IMR-90 (cell line): ENCODE data around the gene PRR33. TPM values are rescaled to one million over a fixed set of nuclear protein-coding genes. Genes with fewer than 3 reads are reported as not detected.

Experiments
- ATAC-seq: fragments of 200-7000 bp; cut with Tn5 transposase; 2 replicates; pipeline ENCODE4 v1.9.1; 2020; ENCODE audit warnings: low read depth, mild to moderate bottlenecking, moderate library complexity
- BruUV-seq: library from RNA; stranded (reverse); fragments of 400-500 nt; replicated peaks from 2 replicates; lab custom pipeline; 2021; lab: Mats Ljungman, UMichigan
- CTCF ChIA-PET: fragments of 300-600 bp; formaldehyde crosslinking; extraction: SDS; loops from one replicate; lab custom pipeline; 2021; ENCODE audit warnings: antibody characterized with exemption; lab: Yijun Ruan, JAX
- POLR2A ChIA-PET: fragments of 300-600 bp; sonication (Branson Sonifier 250); formaldehyde crosslinking; loops from one replicate; lab custom pipeline; 2022; ENCODE audit warnings: antibody characterized with exemption; ENCODE audit not compliant: unreplicated experiment; lab: Charles Lee
- DNase-seq: peaks from one replicate; pipeline ENCODE4 v3.0.0; 2013
- H2AFZ ChIP-seq: replicated peaks from 2 replicates; pipeline ENCODE3; 2013; ENCODE audit warnings: low read length, mild to moderate bottlenecking; ENCODE audit not compliant: poor library complexity
- H2AK5ac ChIP-seq: 2 replicates; pipeline ENCODE4 v1.6.1; 2013; ENCODE audit warnings: low read depth, low read length, inconsistent platforms
- H2AK9ac ChIP-seq: replicated peaks from 2 replicates; pipeline ENCODE3; 2013; ENCODE audit warnings: mild to moderate bottlenecking, low read depth, low read length, moderate library complexity; ENCODE audit not compliant: poor library complexity
- H2BK120ac ChIP-seq: 2 replicates; pipeline ENCODE4 v1.6.1; 2013; ENCODE audit warnings: low read depth, low read length, inconsistent platforms
- H2BK15ac ChIP-seq: 3 replicates; pipeline ENCODE4 v1.6.1; 2013; ENCODE audit warnings: low read depth, low read length, inconsistent platforms
- H2BK20ac ChIP-seq: 2 replicates; pipeline ENCODE4 v1.6.1; 2013; ENCODE audit warnings: low read depth, mild to moderate bottlenecking, inconsistent platforms, low read length, moderate library complexity
- H2BK5ac ChIP-seq: 2 replicates; pipeline ENCODE4 v1.6.1; 2013; ENCODE audit warnings: mild to moderate bottlenecking, low read depth, low read length, inconsistent platforms; ENCODE audit not compliant: poor library complexity, severe bottlenecking
- H3K14ac ChIP-seq: replicated peaks from 2 replicates; pipeline ENCODE4 v1.6.1; 2013; ENCODE audit warnings: low read depth, low read length, inconsistent platforms
- H3K18ac ChIP-seq: 2 replicates; pipeline ENCODE4 v1.6.1; 2013; ENCODE audit warnings: low read depth, low read length, control low read depth
- H3K23ac ChIP-seq: 2 replicates; pipeline ENCODE4 v1.6.1; 2013; ENCODE audit warnings: low read depth, low read length, inconsistent platforms
- H3K27ac ChIP-seq: 2 replicates; pipeline ENCODE4 v1.5.1; 2013; ENCODE audit warnings: mild to moderate bottlenecking, control low read depth, low read length; ENCODE audit not compliant: insufficient read depth
- H3K27me3 ChIP-seq: 2 replicates; pipeline ENCODE4 v1.6.1; 2013; ENCODE audit warnings: low read length; ENCODE audit not compliant: control insufficient read depth, insufficient read depth
- H3K36me3 ChIP-seq: 2 replicates; pipeline ENCODE4 v1.6.1; 2013; ENCODE audit warnings: low read length, mixed read lengths; ENCODE audit not compliant: control insufficient read depth, insufficient read depth
- H3K4ac ChIP-seq: 2 replicates; pipeline ENCODE4 v1.6.1; 2013; ENCODE audit warnings: low read depth, low read length, inconsistent platforms
- H3K4me1 ChIP-seq: 2 replicates; pipeline ENCODE4 v1.6.1; 2013; ENCODE audit warnings: low read length, mixed read lengths; ENCODE audit not compliant: control insufficient read depth, insufficient read depth
- H3K4me2 ChIP-seq: 2 replicates; pipeline ENCODE4 v1.6.1; 2013; ENCODE audit warnings: low read depth, mild to moderate bottlenecking, control low read depth, low read length, moderate library complexity
- H3K4me3 ChIP-seq: 2 replicates; pipeline ENCODE4 v1.5.1; 2013; ENCODE audit warnings: low read depth, mild to moderate bottlenecking, control low read depth, low read length, moderate library complexity; ENCODE audit not compliant: insufficient read depth
- H3K56ac ChIP-seq: 2 replicates; pipeline ENCODE4 v1.6.1; 2013; ENCODE audit warnings: low read length, inconsistent platforms; ENCODE audit not compliant: insufficient read depth; ENCODE audit errors: extremely low read depth
- H3K79me1 ChIP-seq, 2 experiments: 2 replicates each; pipeline ENCODE4 v1.6.1; 2013; ENCODE audit warnings: low read length in 2 of 2, inconsistent platforms in 1 of 2, low read depth in 1 of 2
- H3K9ac ChIP-seq: 2 replicates; pipeline ENCODE4 v1.6.1; 2013; ENCODE audit warnings: low read depth, low read length, control low read depth
- H3K9me1 ChIP-seq: 2 replicates; pipeline ENCODE4 v1.6.1; 2013; ENCODE audit warnings: low read length, inconsistent platforms; ENCODE audit not compliant: insufficient read depth
- H3K9me3 ChIP-seq: 2 replicates; pipeline ENCODE4 v1.6.1; 2013; ENCODE audit warnings: low read length; ENCODE audit not compliant: control insufficient read depth, insufficient read depth
- H4K20me1 ChIP-seq: 2 replicates; pipeline ENCODE4 v1.6.1; 2013; ENCODE audit warnings: low read length, inconsistent platforms; ENCODE audit not compliant: insufficient read depth
- H4K5ac ChIP-seq: 2 replicates; pipeline ENCODE4 v1.6.1; 2013; ENCODE audit warnings: mild to moderate bottlenecking, low read depth, low read length, control low read depth
- H4K8ac ChIP-seq, 2 experiments: 2 replicates each; pipeline ENCODE4 v1.6.1; 2013; ENCODE audit warnings: low read depth in 2 of 2, low read length in 2 of 2, control low read depth in 1 of 2, inconsistent platforms in 1 of 2
- H4K91ac ChIP-seq: 2 replicates; pipeline ENCODE4 v1.6.1; 2013; ENCODE audit warnings: low read depth, low read length, inconsistent platforms; ENCODE audit not compliant: insufficient read depth
- CEBPB ChIP-seq: IDR thresholded peaks from 2 replicates; pipeline ENCODE4 v1.6.1; 2012; ENCODE audit warnings: low read depth, low read length, improper control_type of control experiment
- ELK1 ChIP-seq: fragments of 150-350 bp; IDR thresholded peaks from 2 replicates; pipeline ENCODE4 v1.6.1; 2016; ENCODE audit warnings: low read depth, mild to moderate bottlenecking, low read length, moderate library complexity, borderline replicate concordance
- MXI1 ChIP-seq: IDR thresholded peaks from 2 replicates; pipeline ENCODE4 v1.6.1; 2012; ENCODE audit warnings: low read depth, mild to moderate bottlenecking, low read length, moderate library complexity, borderline replicate concordance
- RAD21 ChIP-seq: IDR thresholded peaks from 2 replicates; pipeline ENCODE4 v1.6.1; 2012; ENCODE audit warnings: low read length, improper control_type of control experiment
- SMC3 ChIP-seq: fragments of 150-350 bp; IDR thresholded peaks from 2 replicates; pipeline ENCODE4 v1.6.1; 2016; ENCODE audit warnings: low read depth, mild to moderate bottlenecking, antibody characterized with exemption, low read length, moderate library complexity
- USF2 ChIP-seq: fragments of 150-350 bp; IDR thresholded peaks from 2 replicates; pipeline ENCODE4 v1.6.1; 2017; ENCODE audit warnings: mild to moderate bottlenecking, antibody characterized with exemption, low read length, low read depth
- WGBS, 2 experiments: methylation state at CpG; one replicate each; pipeline versions ENCODE4 v1.1.5 to v1.1.7; 2013; ENCODE audit warnings: missing lambda C conversion rate in 2 of 2; ENCODE audit not compliant: insufficient read length in 1 of 2; ENCODE audit errors: extremely low coverage in 2 of 2; 5-methylcytosine and 5-hydroxymethylcytosine counted together
- dilution Hi-C: fragments of 300-500 bp; cut with HindIII; formaldehyde crosslinking; loops from one replicate; pipeline ENCODE4 v1.14.3; 2018; ENCODE audit warnings: low sequenced_read_pairs; ENCODE audit not compliant: unreplicated experiment
- in situ Hi-C: fragments of 300-500 bp; cut with MboI; formaldehyde crosslinking; loops from 3 replicates; pipeline ENCODE4 v1.14.3; 2019; ENCODE audit warnings: low sequenced_read_pairs, inconsistent platforms, mixed read lengths
- intact Hi-C: fragments of 100-400 bp; cut with micrococcal nuclease; formaldehyde crosslinking; loops from 2 replicates; pipeline ENCODE4 v1.10.0; 2022
- polyA plus RNA-seq, 3 experiments: library from polyadenylated mRNA; depleted of rRNA; stranded (reverse); fragments of >200 nt; gene quantifications; 2 replicates each; pipeline ENCODE4 v1.2.3, GENCODE V29; 2012; ENCODE audit warnings: low replicate concordance in 1 of 3
- total RNA-seq: library from RNA; depleted of rRNA; stranded (reverse); fragments of >200 nt; gene quantifications from 2 replicates; pipeline ENCODE4 v1.2.3, GENCODE V29; 2012

The PRR33 gene
- total and polyA plus RNA-seq, 2 of the 4 experiments (the other 2 are of a cell fraction) = not detected

- H3K27me3 ChIP-seq = peaks cover 11% of the 10 kb centered on the region
- no peak overlapping the region for H3K9ac ChIP-seq
- no peaks in the 10 kb centered on the region for H3K9me1 ChIP-seq
- no peaks in the 10 kb centered on the region for H3K4me1 ChIP-seq
- CTCF ChIA-PET = no interaction called here
- H3K79me1 ChIP-seq = no peaks in the 10 kb centered on the region
- no peak overlapping the region for H3K4me3 ChIP-seq
- TF ChIP-seq USF2 (no peak), MXI1 (no peak), ELK1 (no peak), RAD21 (no peak), CEBPB (no peak), SMC3 (no peak)
- H2AFZ ChIP-seq = no peak overlapping the region
- no peak overlapping the region for H2BK5ac ChIP-seq
- H3K56ac ChIP-seq = no peak overlapping the region
- no peak overlapping the region for H4K91ac ChIP-seq
- no peak overlapping the region for H3K18ac ChIP-seq
- DNase-seq (no peak), ATAC-seq (no peak)
- no peak overlapping the region for H3K27ac ChIP-seq
- no peak overlapping the region for H3K14ac ChIP-seq
- H4K8ac ChIP-seq = no peak overlapping the region
- intact Hi-C loops = no loop called here
- no peaks in the 10 kb centered on the region for H3K36me3 ChIP-seq
- in situ Hi-C loops = no loop called here
- 0% methylated on average over 1 of the region's 21 CpGs; no CpG with 5 or more reads in 1 of the 2 experiments for WGBS, 2 experiments
- no peaks in the 10 kb centered on the region for H4K20me1 ChIP-seq
- H2AK9ac ChIP-seq = no peak overlapping the region
- BruUV-seq = no TSS peak
- no peak overlapping the region for H2BK15ac ChIP-seq
- no peak overlapping the region for H2AK5ac ChIP-seq
- no peak overlapping the region for H3K23ac ChIP-seq
- no peak overlapping the region for H3K4me2 ChIP-seq
- POLR2A ChIA-PET = no interaction called here
- no peak overlapping the region for H4K5ac ChIP-seq
- H3K9me3 ChIP-seq = no peaks in the 10 kb centered on the region
- H3K4ac ChIP-seq = no peak overlapping the region
- dilution Hi-C loops = no loop called here
- H2BK120ac ChIP-seq = no peak overlapping the region
- H2BK20ac ChIP-seq = no peak overlapping the region
Observed at GRCh38 chr11:1924646-1925372, 33.1 kb upstream of the PRR33 start.
